Liver (tissue), 3 donors: ENCODE measurements around the gene MMP25.

Experiments
- FOXA1 ChIP-seq: IDR thresholded peaks from 2 replicates; pipeline ENCODE4 v1.6.1; 2016; ENCODE audit warnings: antibody characterized with exemption
- RAD21 ChIP-seq, 2 donors: IDR thresholded peaks; 2 replicates each; pipeline ENCODE4 v1.6.1; 2016; ENCODE audit warnings: antibody characterized with exemption in 2 of 2, mild to moderate bottlenecking in 2 of 2
- SP1 ChIP-seq: IDR thresholded peaks from 2 replicates; pipeline ENCODE4 v1.6.1; 2018; ENCODE audit warnings: antibody characterized with exemption, mild to moderate bottlenecking
- TF ChIP-seq, protein P1 (sequence below): fragments of 150-350 bp; IDR thresholded peaks from 2 replicates; pipeline ENCODE4 v1.5.1; 2017; ENCODE audit warnings: improper control_type of control experiment, low read depth, low read length; ENCODE audit not compliant: missing input control
- TF ChIP-seq, protein P2 (sequence below): IDR thresholded peaks from 2 replicates; pipeline ENCODE4 v1.6.1; 2016; ENCODE audit warnings: antibody characterized with exemption, mild to moderate bottlenecking
- donor health status: healthy.
- donor health status: healthy.

DNA sequence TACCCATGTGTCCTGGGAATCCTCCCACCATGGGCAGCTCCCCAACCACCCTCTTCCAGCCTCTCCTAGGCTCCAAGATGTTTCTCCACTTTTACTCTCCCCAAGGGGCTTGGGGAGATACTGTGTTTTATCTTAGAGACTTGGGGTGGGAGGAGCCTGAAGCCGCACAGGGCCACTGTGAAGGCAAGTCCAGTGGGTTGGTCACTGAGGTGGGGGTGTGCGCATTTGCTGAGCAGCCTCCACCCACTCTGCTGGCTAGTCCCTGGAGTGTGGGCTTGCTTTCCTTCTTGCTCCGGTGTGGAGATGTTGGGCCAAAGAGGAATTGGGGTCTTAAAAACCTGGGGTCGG is 37.7 kb upstream of the MMP25 start:
- TF ChIP-seq, protein P1, sequence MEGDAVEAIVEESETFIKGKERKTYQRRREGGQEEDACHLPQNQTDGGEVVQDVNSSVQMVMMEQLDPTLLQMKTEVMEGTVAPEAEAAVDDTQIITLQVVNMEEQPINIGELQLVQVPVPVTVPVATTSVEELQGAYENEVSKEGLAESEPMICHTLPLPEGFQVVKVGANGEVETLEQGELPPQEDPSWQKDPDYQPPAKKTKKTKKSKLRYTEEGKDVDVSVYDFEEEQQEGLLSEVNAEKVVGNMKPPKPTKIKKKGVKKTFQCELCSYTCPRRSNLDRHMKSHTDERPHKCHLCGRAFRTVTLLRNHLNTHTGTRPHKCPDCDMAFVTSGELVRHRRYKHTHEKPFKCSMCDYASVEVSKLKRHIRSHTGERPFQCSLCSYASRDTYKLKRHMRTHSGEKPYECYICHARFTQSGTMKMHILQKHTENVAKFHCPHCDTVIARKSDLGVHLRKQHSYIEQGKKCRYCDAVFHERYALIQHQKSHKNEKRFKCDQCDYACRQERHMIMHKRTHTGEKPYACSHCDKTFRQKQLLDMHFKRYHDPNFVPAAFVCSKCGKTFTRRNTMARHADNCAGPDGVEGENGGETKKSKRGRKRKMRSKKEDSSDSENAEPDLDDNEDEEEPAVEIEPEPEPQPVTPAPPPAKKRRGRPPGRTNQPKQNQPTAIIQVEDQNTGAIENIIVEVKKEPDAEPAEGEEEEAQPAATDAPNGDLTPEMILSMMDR: no peak
- TF ChIP-seq, protein P2, sequence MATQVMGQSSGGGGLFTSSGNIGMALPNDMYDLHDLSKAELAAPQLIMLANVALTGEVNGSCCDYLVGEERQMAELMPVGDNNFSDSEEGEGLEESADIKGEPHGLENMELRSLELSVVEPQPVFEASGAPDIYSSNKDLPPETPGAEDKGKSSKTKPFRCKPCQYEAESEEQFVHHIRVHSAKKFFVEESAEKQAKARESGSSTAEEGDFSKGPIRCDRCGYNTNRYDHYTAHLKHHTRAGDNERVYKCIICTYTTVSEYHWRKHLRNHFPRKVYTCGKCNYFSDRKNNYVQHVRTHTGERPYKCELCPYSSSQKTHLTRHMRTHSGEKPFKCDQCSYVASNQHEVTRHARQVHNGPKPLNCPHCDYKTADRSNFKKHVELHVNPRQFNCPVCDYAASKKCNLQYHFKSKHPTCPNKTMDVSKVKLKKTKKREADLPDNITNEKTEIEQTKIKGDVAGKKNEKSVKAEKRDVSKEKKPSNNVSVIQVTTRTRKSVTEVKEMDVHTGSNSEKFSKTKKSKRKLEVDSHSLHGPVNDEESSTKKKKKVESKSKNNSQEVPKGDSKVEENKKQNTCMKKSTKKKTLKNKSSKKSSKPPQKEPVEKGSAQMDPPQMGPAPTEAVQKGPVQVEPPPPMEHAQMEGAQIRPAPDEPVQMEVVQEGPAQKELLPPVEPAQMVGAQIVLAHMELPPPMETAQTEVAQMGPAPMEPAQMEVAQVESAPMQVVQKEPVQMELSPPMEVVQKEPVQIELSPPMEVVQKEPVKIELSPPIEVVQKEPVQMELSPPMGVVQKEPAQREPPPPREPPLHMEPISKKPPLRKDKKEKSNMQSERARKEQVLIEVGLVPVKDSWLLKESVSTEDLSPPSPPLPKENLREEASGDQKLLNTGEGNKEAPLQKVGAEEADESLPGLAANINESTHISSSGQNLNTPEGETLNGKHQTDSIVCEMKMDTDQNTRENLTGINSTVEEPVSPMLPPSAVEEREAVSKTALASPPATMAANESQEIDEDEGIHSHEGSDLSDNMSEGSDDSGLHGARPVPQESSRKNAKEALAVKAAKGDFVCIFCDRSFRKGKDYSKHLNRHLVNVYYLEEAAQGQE: no peak
- TF ChIP-seq RAD21 (IDR thresholded peaks at IDR 0.05) (no peak), SP1 (no peak), FOXA1 (no peak)
